ENCODE data around the gene DLK1.

- no peak for TF ChIP-seq POLR2A (IDR thresholded peaks at IDR 0.05)
- TF ChIP-seq, protein P1, sequence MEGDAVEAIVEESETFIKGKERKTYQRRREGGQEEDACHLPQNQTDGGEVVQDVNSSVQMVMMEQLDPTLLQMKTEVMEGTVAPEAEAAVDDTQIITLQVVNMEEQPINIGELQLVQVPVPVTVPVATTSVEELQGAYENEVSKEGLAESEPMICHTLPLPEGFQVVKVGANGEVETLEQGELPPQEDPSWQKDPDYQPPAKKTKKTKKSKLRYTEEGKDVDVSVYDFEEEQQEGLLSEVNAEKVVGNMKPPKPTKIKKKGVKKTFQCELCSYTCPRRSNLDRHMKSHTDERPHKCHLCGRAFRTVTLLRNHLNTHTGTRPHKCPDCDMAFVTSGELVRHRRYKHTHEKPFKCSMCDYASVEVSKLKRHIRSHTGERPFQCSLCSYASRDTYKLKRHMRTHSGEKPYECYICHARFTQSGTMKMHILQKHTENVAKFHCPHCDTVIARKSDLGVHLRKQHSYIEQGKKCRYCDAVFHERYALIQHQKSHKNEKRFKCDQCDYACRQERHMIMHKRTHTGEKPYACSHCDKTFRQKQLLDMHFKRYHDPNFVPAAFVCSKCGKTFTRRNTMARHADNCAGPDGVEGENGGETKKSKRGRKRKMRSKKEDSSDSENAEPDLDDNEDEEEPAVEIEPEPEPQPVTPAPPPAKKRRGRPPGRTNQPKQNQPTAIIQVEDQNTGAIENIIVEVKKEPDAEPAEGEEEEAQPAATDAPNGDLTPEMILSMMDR (IDR thresholded peaks at IDR 0.05), result no peak
These were observed 36.0 kb upstream of the DLK1 start for GRCh38 chr14:100690672-100691071.

Data from vagina (tissue), 2 donors.